ENCODE results near the gene ARHGAP21.

Gene ARHGAP21

GRCh38 chr10:24533981-24534380 is 189.7 kb downstream of the ARHGAP21 start:
- no peak for DNase-seq (ENCODE audit: low spot score)
